Astrocyte (in vitro differentiated cells and primary cell): Measurements from ENCODE around the gene PDGFRA. TPM values are rescaled to one million over a fixed set of nuclear protein-coding genes. Genes with fewer than 3 reads are reported as not detected.

Experiments used
- total RNA-seq: library from RNA; stranded (reverse); gene quantifications from 2 replicates; pipeline ENCODE4 v1.2.1, GENCODE V29; 2021

PDGFRA gene
- total RNA-seq, 1 donor from 2014 or later = 9.2 TPM

Other genes with a start within 250 kb of the PDGFRA start
- gene CHIC2, start 164.7 kb upstream of the PDGFRA start, total RNA-seq = 38.2 and 40.6 TPM in 2 replicates
- gene GSX2, start 129.1 kb upstream of the PDGFRA start, total RNA-seq = 1.1 and 1.7 TPM in 2 replicates